GM12892 (cell line): Measurements from ENCODE around the gene DBN1.
"Not testable (repeated sequence)": the region's sequence is repeated elsewhere in the genome, so short reads cannot be mapped to it uniquely, and the experiment has no call there.

Source experiments
- DNase-seq: peaks from one replicate; pipeline ENCODE4 v3.0.0; 2011; ENCODE audit not compliant: insufficient read length
- FAIRE-seq: peaks from 2 replicates; lab custom pipeline; 2011; peaks lifted over from hg19 to GRCh38; lab: Jason Lieb, UNC
- POLR2A ChIP-seq: IDR thresholded peaks from 2 replicates; pipeline ENCODE4 v1.6.1; 2011; ENCODE audit warnings: low read depth, low read length, control low read depth
- POLR2AphosphoS5 ChIP-seq: IDR thresholded peaks from 2 replicates; pipeline ENCODE4 v1.6.1; 2011; ENCODE audit warnings: low read depth, low read length, control low read depth
- TAF1 ChIP-seq: IDR thresholded peaks from 2 replicates; pipeline ENCODE4 v1.6.1; 2011; ENCODE audit warnings: low read depth, mild to moderate bottlenecking, control low read depth, low read length, borderline replicate concordance

DBN1 gene

GRCh38 chr5:177425801-177426565, 47.5 kb downstream of the DBN1 start:
- TF ChIP-seq TAF1, result peak; percentile 67; the same call in 1 of the 2 replicates
- TF ChIP-seq POLR2AphosphoS5, result peak; percentile 53
- TF ChIP-seq POLR2A, result peak; percentile 94
- FAIRE-seq, result peak; percentile 94
- DNase-seq, result peak; percentile 95

DNA sequence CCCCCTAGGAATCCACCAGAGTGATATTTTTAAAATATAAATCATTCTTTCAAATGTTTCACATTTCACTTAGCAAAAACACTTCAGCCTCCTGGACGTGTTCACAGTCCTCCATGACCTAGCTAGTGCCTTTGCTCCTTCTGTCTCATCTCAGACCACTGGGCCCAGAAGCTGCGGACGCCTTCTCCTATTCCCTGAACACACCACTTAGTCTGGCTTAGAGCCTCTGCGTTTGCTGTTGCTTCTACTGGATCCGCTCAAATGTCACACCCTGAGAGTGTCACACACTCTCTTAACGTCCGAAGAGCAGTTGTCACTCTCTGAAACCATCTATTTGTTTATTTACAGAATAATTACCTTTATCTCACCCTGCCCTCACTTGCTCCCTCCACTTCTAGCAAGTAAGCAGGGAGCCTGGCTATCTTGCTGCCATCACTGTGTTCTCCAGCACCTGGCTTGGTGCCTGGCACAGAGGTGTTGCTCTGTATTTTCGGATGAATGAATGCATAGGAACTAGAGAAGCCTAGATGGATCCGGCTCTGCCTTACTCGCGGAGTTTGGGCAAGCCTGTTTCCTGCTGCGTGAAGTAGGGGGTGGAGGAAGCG, 48.1 kb downstream of the DBN1 start:
- DNase-seq (no peak), FAIRE-seq (no peak)
- TF ChIP-seq TAF1, result no peak
- TF ChIP-seq POLR2AphosphoS5, result no peak
- no peak for TF ChIP-seq POLR2A

GRCh38 chr5:177423671-177424070, 49.8 kb downstream of the DBN1 start:
- TF ChIP-seq TAF1 (no peak), POLR2AphosphoS5 (no peak), POLR2A (no peak)
- DNase-seq, result no peak
- FAIRE-seq, result no peak

DNA sequence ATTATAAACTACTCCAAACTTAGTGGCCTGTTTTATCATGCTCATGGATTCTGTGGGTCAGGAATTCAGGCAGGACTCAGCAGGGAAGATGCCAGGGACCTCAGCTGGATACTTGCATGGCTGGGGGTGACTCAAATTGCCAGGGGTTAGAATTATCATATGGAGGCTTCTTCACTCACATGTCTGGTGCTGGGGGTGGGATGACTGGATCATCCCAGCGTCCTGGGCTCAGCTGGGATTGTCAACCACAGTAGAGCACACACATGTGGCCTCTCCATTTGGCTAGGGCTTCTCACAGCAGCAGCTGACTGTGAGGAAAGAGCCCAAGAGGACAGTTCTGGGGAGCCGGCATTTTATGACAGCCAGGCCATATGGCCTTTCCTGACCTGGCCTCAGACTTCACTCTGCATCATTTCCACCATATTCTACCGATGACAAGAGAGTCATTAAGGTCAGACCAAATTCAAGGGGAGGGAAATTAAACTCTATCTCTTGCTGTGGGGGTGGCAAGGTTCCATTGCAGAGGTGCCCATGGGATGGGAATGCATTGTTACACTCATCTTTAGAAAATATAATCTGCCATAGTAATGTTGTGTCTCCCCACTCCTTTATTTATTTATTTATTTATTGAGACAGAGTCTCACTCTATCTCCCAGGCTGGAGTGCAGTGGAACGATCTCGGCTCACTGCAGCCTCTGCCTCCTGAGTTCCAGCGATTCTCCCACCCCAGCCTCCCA, 52.2 kb downstream of the DBN1 start:
- DNase-seq (no peak), FAIRE-seq (no peak)
- no peak for TF ChIP-seq POLR2A

- not testable (repeated sequence) for DNase-seq, FAIRE-seq
These were observed 53.0 kb downstream of the DBN1 start for GRCh38 chr5:177420472-177420871.

- FAIRE-seq, result no peak
- TF ChIP-seq POLR2A, result no peak
- no peak for TF ChIP-seq POLR2AphosphoS5
- no peak for TF ChIP-seq TAF1
These were observed 54.4 kb downstream of the DBN1 start for GRCh38 chr5:177419046-177419445.

DNA sequence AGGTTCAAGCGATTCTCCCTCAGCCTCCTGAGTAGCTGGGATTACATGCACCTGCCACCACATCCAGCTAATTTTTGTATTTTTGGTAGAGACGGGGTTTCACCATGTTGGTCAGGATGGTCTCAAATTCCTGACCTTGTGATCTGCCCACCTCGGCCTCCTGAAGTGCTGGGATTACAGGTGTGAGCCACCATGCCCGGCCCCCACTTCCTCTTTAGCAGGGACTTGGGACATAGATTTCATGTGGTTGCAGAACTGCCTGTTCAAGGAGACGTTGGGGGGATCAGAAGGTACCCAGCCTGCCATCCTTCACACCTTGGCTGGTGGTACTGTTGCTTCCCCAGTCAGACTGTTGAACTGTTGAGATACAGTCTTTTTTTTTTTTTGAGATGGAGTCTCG, 56.4 kb downstream of the DBN1 start:
- FAIRE-seq, DNase-seq: not testable (repeated sequence)

More at GRCh38 chr5:177419046-177419445, 54.4 kb downstream of the DBN1 start:
- no peak for DNase-seq

DNA sequence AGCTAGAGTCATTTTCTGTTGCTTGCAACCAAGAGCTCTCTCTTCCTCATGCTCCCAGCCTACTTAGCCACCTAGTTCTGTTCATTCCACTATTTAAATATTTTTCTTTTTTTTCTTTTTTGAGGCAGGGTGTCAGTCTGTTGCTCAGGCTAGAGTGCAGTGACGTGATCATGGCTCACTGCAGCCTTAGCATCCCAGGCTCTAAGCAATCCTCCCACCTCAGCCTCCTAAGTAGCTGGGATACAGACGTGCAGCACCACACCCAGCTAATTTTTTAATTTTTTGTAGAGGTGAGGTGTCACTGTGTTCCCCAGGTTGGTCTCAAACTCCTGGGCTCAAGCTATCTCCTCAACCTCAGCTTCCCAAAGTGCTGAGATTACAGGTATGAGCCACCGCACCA, 59.0 kb downstream of the DBN1 start:
- no peak for TF ChIP-seq POLR2A
- TF ChIP-seq POLR2AphosphoS5, result no peak
- TF ChIP-seq TAF1, result no peak
- no peak for DNase-seq
- no peak for FAIRE-seq

DNA sequence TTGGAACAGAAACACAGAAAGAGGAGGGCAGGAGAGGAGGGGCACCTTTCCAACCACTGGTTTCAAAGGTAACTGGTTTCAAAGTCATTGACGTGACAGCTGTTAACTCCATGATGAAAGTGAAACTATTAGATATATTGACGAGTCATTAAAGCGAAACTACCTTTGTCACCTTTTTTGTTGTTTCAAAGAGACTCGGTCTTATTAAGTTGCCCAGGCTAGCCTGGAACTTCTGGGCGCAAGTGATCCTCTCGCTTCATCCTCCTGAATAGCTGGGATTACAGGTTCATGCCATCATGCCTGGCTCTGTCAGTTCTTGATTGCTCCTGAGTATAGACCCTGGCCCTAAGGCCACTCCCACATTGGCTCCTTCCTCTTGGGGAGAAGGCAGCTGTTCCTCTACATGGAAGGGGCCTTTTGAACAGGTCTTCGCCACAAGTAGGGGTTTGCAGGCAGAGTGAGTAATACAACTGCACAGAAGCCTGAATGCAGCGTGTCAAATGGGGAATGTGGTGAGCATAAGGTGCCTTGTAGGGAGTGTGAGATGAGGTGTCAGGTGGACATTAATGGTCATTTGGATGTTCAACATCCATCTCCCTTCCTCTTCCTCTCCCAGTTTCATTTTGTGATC, 60.7 kb downstream of the DBN1 start:
- DNase-seq (no peak), FAIRE-seq (peak; percentile 94)
- TF ChIP-seq POLR2A (no peak), TAF1 (no peak), POLR2AphosphoS5 (no peak)

DNA sequence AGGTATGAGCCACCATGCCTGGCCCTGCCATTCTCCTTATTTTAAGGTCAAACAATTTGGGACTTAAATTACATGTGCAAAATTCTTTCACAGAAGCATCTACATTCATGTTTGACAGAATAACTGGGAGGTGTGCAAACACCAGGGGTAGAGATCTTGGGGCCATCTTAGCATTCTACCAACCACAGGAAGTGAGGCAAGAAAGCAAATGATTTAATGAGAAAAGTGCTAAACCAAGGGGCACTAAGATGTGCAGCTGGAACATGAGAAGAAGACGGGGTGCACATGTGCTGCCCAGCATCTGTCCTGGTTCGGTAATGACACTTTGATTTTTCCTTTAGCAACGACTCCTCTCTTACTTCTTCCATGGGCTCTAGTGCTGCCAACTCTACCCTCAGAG, 62.9 kb downstream of the DBN1 start:
- FAIRE-seq, result no peak
- no peak for TF ChIP-seq POLR2AphosphoS5

GRCh38 chr5:177409043-177409801, 64.2 kb downstream of the DBN1 start, which contains the start of gene F12:
Gene F12, minus strand, starts transcription at chr5:177409564. Its CDS starts 37 bp downstream, at chr5:177409527.
- no peak for TF ChIP-seq POLR2A
- no peak for TF ChIP-seq POLR2AphosphoS5
- no peak for TF ChIP-seq TAF1
- FAIRE-seq, result no peak
- no peak for DNase-seq

More for the DNA sequence above, 62.9 kb downstream of the DBN1 start:
- no peak for DNase-seq
